GM23338 (cell line): ENCODE measurements around the gene SETD4.

ENCODE experiments used
- CREB1 ChIP-seq: fragments of 250-450 bp; sonication (Bioruptor Pico); IDR thresholded peaks from 2 replicates; pipeline ENCODE4 v1.5.0; 2020; ENCODE audit warnings: low read depth, mild to moderate bottlenecking, moderate library complexity
- CTCF ChIP-seq, 2 experiments: fragments of 200-600 bp in 1 of 2; sonication (generic) in 1 of 2; conservative IDR thresholded peaks; 2 replicates each; pipeline versions ENCODE4 v1.5.1 to v1.6.1; 2016 to 2017; ENCODE audit warnings: antibody characterized with exemption in 2 of 2, low read depth in 2 of 2, mild to moderate bottlenecking in 2 of 2, moderate library complexity in 1 of 2
- ETS1 ChIP-seq: IDR thresholded peaks from 2 replicates; pipeline ENCODE4 v1.6.1; 2016; ENCODE audit warnings: antibody characterized with exemption
- EZH2 ChIP-seq: fragments of 200-600 bp; sonication (generic); IDR thresholded peaks from one replicate; pipeline ENCODE4 v1.8.0; 2017; ENCODE audit warnings: antibody characterized with exemption, mild to moderate bottlenecking, low read depth; ENCODE audit not compliant: unreplicated experiment
- EZH2phosphoT487 ChIP-seq: fragments of 200-600 bp; sonication (generic); IDR thresholded peaks from one replicate; pipeline ENCODE4 v1.8.1; 2018; ENCODE audit warnings: antibody characterized with exemption; ENCODE audit not compliant: unreplicated experiment
- JUNB ChIP-seq: IDR thresholded peaks from one replicate; pipeline ENCODE4 v1.6.1; 2016; ENCODE audit warnings: antibody characterized with exemption; ENCODE audit not compliant: unreplicated experiment
- NANOG ChIP-seq: IDR thresholded peaks from 2 replicates; pipeline ENCODE4 v1.6.1; 2016; ENCODE audit warnings: antibody characterized with exemption, borderline replicate concordance
- POLR2AphosphoS5 ChIP-seq: IDR thresholded peaks from 2 replicates; pipeline ENCODE4 v1.6.1; 2016; ENCODE audit warnings: antibody characterized with exemption, low read depth
- REST ChIP-seq: IDR thresholded peaks from one replicate; pipeline ENCODE4 v1.6.1; 2018; ENCODE audit warnings: antibody characterized with exemption; ENCODE audit not compliant: unreplicated experiment

- TF ChIP-seq POLR2AphosphoS5 (no peak), CTCF (conservative IDR thresholded peaks at IDR 0.05; ENCODE audit: low read depth in 2 of 2) (no peak), ETS1 (no peak), CREB1 (CRISPR knock-in tag) (no peak), EZH2 (no peak), REST (no peak), EZH2phosphoT487 (no peak), NANOG (no peak), JUNB (no peak)
These were observed 26.0 kb downstream of the SETD4 start for GRCh38 chr21:36034211-36034913.
